Lung (tissue), 12 donors: ENCODE results near the gene C2orf76. TPM values are rescaled to one million over a fixed set of nuclear protein-coding genes. Genes with fewer than 3 reads are reported as not detected.

Experiments
- ATAC-seq: fragments of 200-7000 bp; cut with Tn5 transposase; one replicate; pipeline ENCODE4 v1.9.1; 2020; ENCODE audit warnings: moderate number of reproducible peaks; ENCODE audit not compliant: insufficient read depth, low FRiP score
- DNase-seq, 3 donors: peaks; one replicate each; pipeline ENCODE4 v3.0.0-alpha.2; 2013 to 2017
- H3K27ac ChIP-seq, 2 donors: one replicate each; pipeline ENCODE4 v1.5.1; 2013; ENCODE audit warnings: mild to moderate bottlenecking in 2 of 2, moderate library complexity in 2 of 2, control low read depth in 1 of 2, inconsistent platforms in 1 of 2, low read depth in 1 of 2, low read length in 1 of 2
- H3K27me3 ChIP-seq, 3 donors: one replicate each; pipeline ENCODE4 v1.5.1; 2013; ENCODE audit warnings: low read length in 2 of 3; ENCODE audit not compliant: control insufficient read depth in 3 of 3, insufficient read depth in 3 of 3
- H3K36me3 ChIP-seq, 4 donors: one replicate each; pipeline ENCODE4 v1.5.1; 2013; ENCODE audit warnings: low read length in 4 of 4, mild to moderate bottlenecking in 1 of 4, moderate library complexity in 1 of 4; ENCODE audit not compliant: control insufficient read depth in 4 of 4, insufficient read depth in 4 of 4
- H3K4me1 ChIP-seq, 5 donors: one replicate each; pipeline ENCODE4 v1.5.1; 2013; ENCODE audit warnings: low read length in 5 of 5, mild to moderate bottlenecking in 2 of 5, moderate library complexity in 1 of 5; ENCODE audit not compliant: control insufficient read depth in 5 of 5, insufficient read depth in 5 of 5
- H3K4me3 ChIP-seq: one replicate; pipeline ENCODE4 v1.5.1; 2013; ENCODE audit warnings: mild to moderate bottlenecking, control low read depth, moderate library complexity
- H3K9ac ChIP-seq, 2 donors: one replicate each; pipeline ENCODE4 v1.5.1; 2013; ENCODE audit warnings: low read length in 2 of 2, control low read depth in 1 of 2; ENCODE audit not compliant: insufficient read depth in 1 of 2
- H3K9me3 ChIP-seq, 4 donors: one replicate each; pipeline ENCODE4 v1.5.1; 2013; ENCODE audit warnings: low read length in 3 of 4, mild to moderate bottlenecking in 1 of 4, moderate library complexity in 1 of 4; ENCODE audit not compliant: control insufficient read depth in 4 of 4, insufficient read depth in 3 of 4
- WGBS, 2 donors: extraction: QIAGEN DNeasy Blood & Tissue Kit; methylation state at CpG; one replicate each; pipeline ENCODE4 v1.1.7; 2013; 5-methylcytosine and 5-hydroxymethylcytosine counted together
- polyA plus RNA-seq, 2 donors: library from polyadenylated mRNA; stranded (reverse); fragments of 200-250 nt; gene quantifications; one replicate each; pipeline ENCODE4 v1.2.1, GENCODE V29; 2013
- total RNA-seq, 2 donors: library from RNA; depleted of rRNA in 1 of 2; stranded (reverse); fragments of >200 nt in 1 of 2; gene quantifications; one replicate each; pipeline ENCODE4 v1.2.1, GENCODE V29; 2014 to 2021
- TF ChIP-seq, protein P1 (sequence below): IDR thresholded peaks from 2 replicates; pipeline ENCODE4 v1.5.1; 2012; ENCODE audit warnings: mild to moderate bottlenecking; ENCODE audit errors: control extremely low read depth, extremely low read depth
- donor health status: control.
- donor health status: control.
- donor health status: Bipolar disorder and iron deficiency.
- donor health status: healthy.
- donor health status: DM: yes; HTN: yes; CAD: no.

Gene C2orf76
- total and polyA plus RNA-seq, 4 donors, result 9.1 to 24.6 (median 17.3) TPM

DNA sequence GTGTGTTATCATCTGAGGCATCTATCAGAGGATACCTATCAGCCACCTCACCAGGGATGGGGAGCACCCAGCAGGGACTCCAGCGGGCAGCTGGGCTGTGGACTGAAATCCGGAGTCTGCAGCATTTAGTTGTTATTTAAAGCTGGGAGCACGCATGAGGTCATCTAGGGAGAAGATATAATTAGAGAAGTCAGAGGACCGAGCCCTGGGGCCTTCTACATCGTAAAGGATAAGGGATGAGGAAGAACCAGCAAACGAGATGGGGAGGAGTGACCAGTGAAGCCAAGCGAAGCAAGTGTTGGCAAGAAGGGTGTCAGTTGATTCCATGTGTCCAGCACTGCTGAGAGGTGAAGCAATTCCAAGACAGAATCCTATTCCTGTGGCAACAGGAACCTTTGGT is 72.7 kb downstream of the C2orf76 start:
- no peak overlapping the region for H3K4me3 ChIP-seq
- TF ChIP-seq, protein P1, sequence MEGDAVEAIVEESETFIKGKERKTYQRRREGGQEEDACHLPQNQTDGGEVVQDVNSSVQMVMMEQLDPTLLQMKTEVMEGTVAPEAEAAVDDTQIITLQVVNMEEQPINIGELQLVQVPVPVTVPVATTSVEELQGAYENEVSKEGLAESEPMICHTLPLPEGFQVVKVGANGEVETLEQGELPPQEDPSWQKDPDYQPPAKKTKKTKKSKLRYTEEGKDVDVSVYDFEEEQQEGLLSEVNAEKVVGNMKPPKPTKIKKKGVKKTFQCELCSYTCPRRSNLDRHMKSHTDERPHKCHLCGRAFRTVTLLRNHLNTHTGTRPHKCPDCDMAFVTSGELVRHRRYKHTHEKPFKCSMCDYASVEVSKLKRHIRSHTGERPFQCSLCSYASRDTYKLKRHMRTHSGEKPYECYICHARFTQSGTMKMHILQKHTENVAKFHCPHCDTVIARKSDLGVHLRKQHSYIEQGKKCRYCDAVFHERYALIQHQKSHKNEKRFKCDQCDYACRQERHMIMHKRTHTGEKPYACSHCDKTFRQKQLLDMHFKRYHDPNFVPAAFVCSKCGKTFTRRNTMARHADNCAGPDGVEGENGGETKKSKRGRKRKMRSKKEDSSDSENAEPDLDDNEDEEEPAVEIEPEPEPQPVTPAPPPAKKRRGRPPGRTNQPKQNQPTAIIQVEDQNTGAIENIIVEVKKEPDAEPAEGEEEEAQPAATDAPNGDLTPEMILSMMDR, result no peak
- H3K9me3 ChIP-seq, result no peaks in the 10 kb centered on the region
- 82% methylated on average over 7 of the region's 7 CpGs for WGBS, 2 donors
- H3K27me3 ChIP-seq, result peaks cover 0 to 2% (median 0%) of the 10 kb centered on the region in 3 donors
- no peak overlapping the region for H3K27ac ChIP-seq
- peaks cover 0 to 13% (median 1%) of the 10 kb centered on the region in 5 donors for H3K4me1 ChIP-seq
- peaks cover 0 to 4% (median 0%) of the 10 kb centered on the region in 4 donors for H3K36me3 ChIP-seq
- DNase-seq, result no peak
- ATAC-seq, result peak; percentile 10
- H3K9ac ChIP-seq, result no peak overlapping the region

DNA sequence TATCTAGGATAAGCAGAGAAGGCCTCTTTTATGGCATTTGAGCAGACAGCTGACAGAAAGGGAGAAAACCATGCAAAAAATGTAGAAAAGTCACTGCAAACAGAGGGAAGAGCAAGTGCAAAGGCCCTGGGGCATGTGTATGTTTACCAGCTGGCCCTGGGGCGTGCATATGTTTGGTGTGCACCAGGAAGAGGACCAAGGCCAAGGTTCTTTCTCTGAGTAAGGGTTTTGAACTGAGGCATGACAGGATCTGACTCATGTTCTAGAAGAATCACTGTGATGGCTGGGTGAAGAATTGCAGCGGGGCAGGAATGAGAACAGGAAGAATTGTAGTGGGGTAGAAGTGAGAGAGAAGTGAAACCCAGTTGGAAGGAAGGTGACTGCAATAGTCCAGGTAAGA is 73.4 kb downstream of the C2orf76 start:
- Histone ChIP-seq H3K27me3 (peaks cover 0 to 2% (median 0%) of the 10 kb centered on the region in 3 donors), H3K4me3 (no peak overlapping the region), H3K36me3 (peaks cover 0 to 4% (median 0%) of the 10 kb centered on the region in 4 donors), H3K27ac (no peak overlapping the region), H3K4me1 (peaks cover 0 to 13% (median 1%) of the 10 kb centered on the region in 5 donors), H3K9ac (no peak overlapping the region), H3K9me3 (no peaks in the 10 kb centered on the region)
- WGBS, 2 donors, result 97 to 98% methylated on average over 2 of the region's 2 CpGs
- ATAC-seq (no peak), DNase-seq (no peak)
- TF ChIP-seq, protein P1, result no peak

DNA sequence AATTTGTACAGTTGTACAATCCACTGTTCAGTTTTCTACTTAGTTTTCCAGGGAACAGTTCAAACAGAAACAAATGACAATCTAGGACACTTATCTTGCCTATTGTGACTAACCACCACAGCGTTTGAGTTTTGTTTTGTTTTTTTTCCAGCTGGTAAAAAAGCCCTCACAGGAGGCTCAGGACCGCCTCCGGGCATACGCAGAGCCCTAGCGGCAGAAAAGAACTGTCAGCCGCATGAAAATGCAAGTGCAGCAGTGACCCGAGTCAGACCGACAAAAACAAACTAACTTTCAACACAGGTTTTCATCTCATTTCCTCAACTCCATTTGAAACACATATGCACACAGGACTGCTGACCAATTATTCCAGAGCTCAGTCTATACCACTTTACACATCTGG is 74.4 kb downstream of the C2orf76 start:
- Histone ChIP-seq H3K36me3 (peaks cover 0 to 4% (median 0%) of the 10 kb centered on the region in 4 donors), H3K9me3 (no peaks in the 10 kb centered on the region), H3K4me1 (peaks cover 0 to 13% (median 1%) of the 10 kb centered on the region in 5 donors), H3K27ac (no peak overlapping the region), H3K4me3 (no peak overlapping the region), H3K27me3 (peaks cover 0 to 2% (median 0%) of the 10 kb centered on the region in 3 donors), H3K9ac (no peak overlapping the region)
- 48 to 53% methylated on average over 8 of the region's 8 CpGs for WGBS, 2 donors
- TF ChIP-seq, protein P1, result no peak
- no peak for ATAC-seq
- peak in 2 of 3 donors; percentile 58 to 60 for DNase-seq

DNA sequence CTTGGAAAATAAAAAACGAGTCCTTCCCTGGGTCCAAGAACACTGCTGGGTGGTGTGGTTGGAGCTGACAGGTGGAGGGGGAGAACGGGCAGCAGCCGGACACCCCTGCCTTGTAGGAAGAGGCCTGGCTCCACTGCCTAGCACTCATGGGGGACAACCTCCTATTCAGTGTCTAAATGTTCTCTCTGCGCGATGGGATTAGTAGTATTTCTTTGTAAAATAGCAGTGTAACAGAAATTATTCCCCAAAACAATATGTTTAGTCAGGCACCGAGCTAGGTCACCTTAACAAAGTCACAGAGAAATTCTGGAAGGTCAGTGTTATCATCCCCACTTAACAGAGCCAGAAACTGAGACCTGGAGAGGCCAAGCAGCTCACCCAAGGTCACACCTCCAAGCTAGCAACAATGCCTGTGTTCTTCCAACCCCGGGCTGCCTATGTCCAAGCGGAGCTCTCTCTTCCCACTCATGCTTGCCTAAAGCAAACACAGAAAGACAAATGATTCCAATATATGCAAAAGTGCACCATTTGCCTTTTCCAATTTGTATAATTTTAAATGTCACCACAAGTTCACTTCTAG is 75.0 kb downstream of the C2orf76 start:
- TF ChIP-seq, protein P1, result no peak
- Histone ChIP-seq H3K36me3 (peaks cover 0 to 4% (median 0%) of the 10 kb centered on the region in 4 donors), H3K4me3 (no peak overlapping the region), H3K27ac (no peak overlapping the region), H3K27me3 (peaks cover 0 to 2% (median 0%) of the 10 kb centered on the region in 3 donors), H3K4me1 (peaks cover 0 to 13% (median 1%) of the 10 kb centered on the region in 5 donors), H3K9me3 (no peaks in the 10 kb centered on the region), H3K9ac (no peak overlapping the region)
- DNase-seq, result no peak
- 89 to 91% methylated on average over 8 of the region's 8 CpGs for WGBS, 2 donors
- ATAC-seq, result no peak
